Measurements from ENCODE around the gene POLR2H. TPM values are rescaled to one million over a fixed set of nuclear protein-coding genes. Genes with fewer than 3 reads are reported as not detected.

The POLR2H gene
- 107 TPM for total RNA-seq

DNA sequence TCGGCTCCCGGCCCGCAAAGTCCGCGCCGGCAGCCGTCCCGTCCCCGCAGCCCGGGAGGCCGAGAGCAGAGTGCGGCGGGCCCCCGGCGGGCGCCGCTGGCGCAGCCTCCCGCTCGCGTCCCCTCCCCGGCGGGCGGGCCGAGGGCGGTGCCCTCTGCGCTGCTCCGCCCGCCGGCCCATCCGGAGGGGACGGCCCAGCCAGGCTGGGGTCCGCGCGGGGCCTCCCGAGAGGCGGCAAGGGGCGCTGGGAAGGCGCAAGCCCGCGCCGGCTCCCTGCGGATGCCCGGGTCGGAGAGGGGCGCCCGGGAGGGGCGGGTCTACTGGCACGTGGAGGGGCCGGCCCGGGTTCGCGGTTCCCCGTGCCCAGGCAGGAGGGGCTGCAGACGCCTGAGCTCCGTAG, at the start of gene POLR2H, which contains the start of gene CLCN2:
TSS of gene POLR2H (plus strand) at position 179 of the 400 bp plus-strand sequence. CDS start 1,783 bp downstream, outside the sequence.
TSS of gene CLCN2 (minus strand) at position 74 of the 400 bp plus-strand sequence. CDS start 126 bp downstream, outside the sequence.
- no peak for DNase-seq (ENCODE audit: low spot score)

DNA sequence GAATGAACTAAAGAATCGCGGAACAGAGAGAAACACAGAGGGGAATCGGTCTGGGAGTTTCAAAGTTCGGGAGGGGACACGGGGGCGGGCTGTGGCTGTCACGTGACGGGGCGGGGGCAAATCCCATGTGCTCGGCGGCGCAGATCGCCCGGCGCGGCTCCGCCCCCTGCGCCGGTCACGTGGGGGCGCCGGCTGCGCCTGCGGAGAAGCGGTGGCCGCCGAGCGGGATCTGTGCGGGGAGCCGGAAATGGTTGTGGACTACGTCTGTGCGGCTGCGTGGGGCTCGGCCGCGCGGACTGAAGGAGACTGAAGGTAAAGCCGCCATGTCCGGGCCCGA, 47.2 kb upstream of the POLR2H start, which contains the start of gene EIF4G1:
TSS of gene EIF4G1 (plus strand) at position 244 of the 337 bp plus-strand sequence. CDS start 1,191 bp downstream, outside the sequence.
- peak; percentile 95 for DNase-seq (ENCODE audit: low spot score)

DNA sequence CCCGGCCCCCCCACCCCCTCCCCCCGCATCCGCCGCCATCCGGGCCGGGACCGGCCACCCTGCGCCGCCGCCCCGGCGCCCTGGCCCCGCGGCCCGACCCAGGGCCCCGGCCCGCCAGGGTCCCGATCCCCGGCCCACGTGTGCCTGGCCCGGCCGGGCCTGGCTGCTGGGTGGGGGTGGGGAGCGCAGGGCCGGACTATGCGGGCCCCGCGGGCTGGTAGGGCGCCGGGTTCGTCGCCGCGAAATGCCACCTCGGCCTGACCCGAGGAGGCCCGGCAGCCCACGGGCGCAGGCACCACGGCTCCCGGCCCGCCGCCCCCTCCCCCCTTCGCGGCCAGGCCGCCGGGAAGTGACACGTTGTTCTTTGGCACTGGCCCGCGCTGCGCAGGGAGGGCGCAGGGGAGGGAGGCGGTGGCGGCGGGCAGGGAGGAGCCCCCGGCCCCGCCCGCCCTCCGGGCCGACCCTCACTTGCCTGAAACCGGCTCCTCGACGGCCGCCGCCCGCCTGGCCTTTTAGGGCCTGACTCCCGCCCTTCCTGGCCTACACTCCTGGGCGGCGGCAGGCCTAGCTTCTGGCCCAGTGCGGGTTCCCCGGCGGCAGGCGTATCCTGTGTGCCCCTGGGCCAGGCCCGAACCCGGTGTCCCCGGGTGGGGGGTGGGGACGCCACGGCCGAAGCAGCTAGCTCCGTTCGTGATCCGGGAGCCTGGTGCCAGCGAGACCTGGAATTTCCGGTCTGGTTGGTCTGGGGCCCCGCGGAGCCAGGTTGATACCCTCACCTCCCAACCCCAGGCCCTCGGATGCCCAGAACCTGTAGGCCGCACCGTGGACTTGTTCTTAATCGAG, 46.6 kb upstream of the POLR2H start:
- peak; percentile 67 for DNase-seq (ENCODE audit: low spot score)

DNA sequence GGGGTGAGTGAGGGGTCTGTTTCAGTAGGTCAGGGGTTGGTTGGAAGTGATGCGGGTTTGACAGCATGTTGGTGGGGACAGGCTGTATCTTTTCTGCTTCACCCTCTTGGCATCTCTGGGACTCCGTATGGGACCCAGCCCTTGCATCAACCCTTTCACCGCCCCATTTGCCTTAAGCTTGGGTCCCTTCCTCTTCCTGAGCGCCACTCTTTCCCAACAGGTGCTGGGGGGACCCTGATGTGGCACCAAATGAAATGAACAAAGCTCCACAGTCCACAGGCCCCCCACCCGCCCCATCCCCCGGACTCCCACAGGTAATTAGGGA, 46.0 kb upstream of the POLR2H start:
- DNase-seq (ENCODE audit: low spot score) = no peak

GRCh38 chr3:184315871-184316661, 45.4 kb upstream of the POLR2H start:
- no peak for DNase-seq (ENCODE audit: low spot score)

DNA sequence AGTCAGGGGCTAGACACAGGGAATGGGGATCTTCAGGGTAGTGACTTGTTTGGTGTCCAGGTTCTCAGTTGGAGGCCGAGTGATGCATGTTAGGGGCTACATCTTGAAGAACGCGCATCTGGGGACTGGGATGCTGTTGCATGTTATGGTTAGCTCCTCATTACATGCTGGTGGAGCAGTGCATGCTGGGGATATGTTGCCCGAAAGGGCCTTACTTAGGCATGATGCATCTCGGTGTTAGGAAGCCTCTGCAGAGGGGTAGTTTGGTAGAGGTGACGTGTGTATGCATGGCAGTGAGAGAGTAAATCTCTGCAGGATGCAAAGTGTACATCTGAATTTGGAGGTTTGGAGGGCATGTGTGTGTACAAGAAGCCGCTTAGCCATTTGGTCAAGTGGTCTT, 44.7 kb upstream of the POLR2H start:
- DNase-seq (ENCODE audit: low spot score) = no peak

DNA sequence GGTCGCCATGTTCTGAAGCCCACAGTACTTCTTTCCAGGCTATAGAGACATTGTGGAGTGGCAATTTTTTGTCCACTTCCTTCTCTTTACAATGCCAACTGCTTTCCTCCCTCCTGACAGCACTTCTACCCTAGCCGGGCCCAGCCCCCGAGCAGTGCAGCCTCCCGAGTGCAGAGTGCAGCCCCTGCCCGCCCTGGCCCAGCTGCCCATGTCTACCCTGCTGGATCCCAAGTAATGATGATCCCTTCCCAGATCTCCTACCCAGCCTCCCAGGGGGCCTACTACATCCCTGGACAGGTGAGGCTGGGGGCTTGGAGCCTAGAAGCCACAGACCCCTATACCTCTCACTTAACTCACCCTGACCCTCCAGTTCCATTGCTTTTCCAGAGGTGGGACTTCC, 44.3 kb upstream of the POLR2H start:
- DNase-seq (ENCODE audit: low spot score) = no peak

- DNase-seq (ENCODE audit: low spot score) = peak; percentile 94
These were observed 41.4 kb upstream of the POLR2H start for GRCh38 chr3:184320104-184320445.

GRCh38 chr3:184321666-184322065, 39.8 kb upstream of the POLR2H start:
- no peak for DNase-seq (ENCODE audit: low spot score)

DNA sequence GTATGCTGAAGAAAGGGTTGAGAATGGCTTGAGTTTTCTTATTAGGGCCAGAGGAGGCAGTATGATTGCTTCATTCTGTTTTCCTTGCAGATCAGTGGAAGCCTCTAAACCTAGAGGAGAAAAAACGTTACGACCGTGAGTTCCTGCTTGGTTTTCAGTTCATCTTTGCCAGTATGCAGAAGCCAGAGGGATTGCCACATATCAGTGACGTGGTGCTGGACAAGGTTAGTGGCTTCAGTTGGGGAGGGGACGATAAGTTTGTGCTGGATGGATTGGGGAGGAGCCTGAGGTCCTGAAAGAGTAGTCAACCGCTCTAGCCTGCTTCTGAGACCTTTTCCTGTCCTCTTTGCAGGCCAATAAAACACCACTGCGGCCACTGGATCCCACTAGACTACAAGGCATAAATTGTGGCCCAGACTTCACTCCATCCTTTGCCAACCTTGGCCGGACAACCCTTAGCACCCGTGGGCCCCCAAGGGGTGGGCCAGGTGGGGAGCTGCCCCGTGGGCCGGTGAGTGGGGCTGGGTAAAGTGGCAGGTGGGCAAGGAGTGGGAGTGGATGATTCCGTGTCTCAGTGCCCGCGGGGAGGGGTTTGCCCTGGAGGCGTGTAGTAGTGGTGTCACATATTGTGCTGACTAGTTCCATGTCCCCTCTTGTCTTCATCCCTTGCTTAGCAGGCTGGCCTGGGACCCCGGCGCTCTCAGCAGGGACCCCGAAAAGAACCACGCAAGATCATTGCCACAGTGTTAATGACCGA, 38.6 kb upstream of the POLR2H start:
- no peak for DNase-seq (ENCODE audit: low spot score)

DNA sequence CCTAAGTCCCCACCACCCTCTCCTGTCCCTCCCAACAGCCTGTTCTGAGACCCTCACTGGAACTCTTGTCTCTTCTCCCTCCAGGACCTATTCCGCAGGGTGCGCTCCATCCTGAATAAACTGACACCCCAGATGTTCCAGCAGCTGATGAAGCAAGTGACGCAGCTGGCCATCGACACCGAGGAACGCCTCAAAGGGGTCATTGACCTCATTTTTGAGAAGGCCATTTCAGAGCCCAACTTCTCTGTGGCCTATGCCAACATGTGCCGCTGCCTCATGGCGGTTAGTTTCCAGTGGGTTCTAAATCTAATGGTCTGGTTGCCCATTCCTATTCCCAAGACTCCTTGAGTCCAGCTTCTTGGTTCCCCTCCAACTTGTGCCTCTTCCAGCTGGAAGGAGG, 37.8 kb upstream of the POLR2H start:
- no peak for DNase-seq (ENCODE audit: low spot score)

DNA sequence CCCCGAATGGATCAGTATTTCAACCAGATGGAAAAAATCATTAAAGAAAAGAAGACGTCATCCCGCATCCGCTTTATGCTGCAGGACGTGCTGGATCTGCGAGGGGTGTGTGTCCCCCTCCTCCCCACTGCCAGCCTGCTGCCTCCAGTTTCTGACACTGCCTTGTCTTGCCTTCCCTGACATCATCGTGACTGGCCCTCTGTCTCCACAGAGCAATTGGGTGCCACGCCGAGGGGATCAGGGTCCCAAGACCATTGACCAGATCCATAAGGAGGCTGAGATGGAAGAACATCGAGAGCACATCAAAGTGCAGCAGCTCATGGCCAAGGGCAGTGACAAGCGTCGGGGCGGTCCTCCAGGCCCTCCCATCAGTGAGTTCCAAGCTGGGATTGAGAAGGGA, 36.2 kb upstream of the POLR2H start:
- DNase-seq (ENCODE audit: low spot score) = no peak

DNA sequence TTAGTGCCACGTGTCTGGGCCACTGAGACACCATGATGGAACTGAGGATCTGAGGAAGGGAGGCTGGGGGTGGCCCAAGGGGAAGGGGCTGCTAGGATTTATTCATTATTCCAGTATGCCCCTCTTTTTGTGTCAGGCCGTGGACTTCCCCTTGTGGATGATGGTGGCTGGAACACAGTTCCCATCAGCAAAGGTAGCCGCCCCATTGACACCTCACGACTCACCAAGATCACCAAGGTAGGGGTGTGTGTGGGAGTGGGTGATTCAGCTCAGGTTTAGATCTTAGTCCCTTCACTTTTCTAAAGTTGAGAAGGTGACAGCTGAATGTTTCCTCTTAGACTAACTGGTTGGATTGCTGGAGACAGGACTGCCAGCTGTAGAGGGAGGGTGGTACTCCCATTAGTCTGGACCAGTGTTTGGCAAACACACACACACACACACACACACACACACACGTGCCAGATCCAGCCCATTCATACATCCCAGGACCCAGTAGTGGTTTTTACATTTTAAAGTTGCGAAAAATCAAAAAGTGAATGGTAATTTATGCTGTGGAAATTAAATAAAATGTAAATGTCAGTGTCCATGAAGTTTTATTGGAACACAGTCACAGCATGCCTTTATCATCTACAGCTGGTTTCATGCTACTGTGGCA, 35.7 kb upstream of the POLR2H start:
- no peak for DNase-seq (ENCODE audit: low spot score)

DNA sequence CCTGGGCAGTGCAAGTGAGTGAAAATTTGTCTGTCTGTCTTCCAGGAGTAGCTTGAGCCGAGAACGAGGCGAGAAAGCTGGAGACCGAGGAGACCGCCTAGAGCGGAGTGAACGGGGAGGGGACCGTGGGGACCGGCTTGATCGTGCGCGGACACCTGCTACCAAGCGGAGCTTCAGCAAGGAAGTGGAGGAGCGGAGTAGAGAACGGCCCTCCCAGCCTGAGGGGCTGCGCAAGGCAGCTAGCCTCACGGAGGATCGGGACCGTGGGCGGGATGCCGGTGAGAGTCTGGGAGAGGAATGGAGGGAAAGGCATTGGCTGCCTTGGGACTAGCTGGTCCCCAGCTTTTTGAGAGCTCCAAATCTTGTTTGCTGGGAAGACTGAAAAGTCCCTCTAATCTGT, 34.3 kb upstream of the POLR2H start:
- DNase-seq (ENCODE audit: low spot score) = no peak

DNA sequence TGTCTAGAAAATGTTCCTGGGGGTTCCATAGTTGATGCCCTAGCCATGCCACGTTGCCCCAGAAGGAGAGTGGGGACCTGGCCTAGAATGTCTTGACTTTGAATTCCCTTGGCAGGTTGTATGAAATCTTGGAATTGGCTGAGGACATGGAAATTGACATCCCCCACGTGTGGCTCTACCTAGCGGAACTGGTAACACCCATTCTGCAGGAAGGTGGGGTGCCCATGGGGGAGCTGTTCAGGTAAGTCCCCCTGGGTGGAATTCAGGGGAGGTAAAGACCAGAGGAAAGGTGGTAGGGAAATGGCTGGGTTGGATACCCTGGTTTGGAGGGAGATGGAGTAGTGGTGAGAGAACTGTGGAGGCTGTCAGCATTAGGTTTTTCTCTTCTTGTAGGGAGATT, 33.0 kb upstream of the POLR2H start:
- DNase-seq (ENCODE audit: low spot score) = no peak

- DNase-seq (ENCODE audit: low spot score) = no peak
These were observed 29.0 kb upstream of the POLR2H start for GRCh38 chr3:184332370-184333090.

DNA sequence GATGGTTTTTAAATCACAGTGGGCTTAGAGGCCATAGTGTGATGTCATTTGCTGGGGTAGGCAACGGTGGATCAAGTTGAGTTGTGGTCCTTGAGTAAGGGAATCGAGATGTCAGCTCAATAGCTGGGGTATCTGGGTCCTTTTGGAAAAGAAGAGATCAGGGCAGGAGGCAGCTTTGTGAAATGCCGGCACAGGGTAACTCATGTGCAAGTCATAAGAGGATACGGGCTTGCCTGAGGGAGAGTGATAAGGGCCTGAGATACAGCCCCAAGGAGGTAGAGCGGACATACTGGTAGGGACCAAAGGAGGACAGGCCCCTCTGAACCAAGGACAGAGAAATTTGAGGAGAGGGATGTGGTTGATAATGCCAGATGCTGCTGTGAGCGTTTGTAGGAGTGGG, 28.3 kb upstream of the POLR2H start:
- DNase-seq (ENCODE audit: low spot score) = no peak

DNA sequence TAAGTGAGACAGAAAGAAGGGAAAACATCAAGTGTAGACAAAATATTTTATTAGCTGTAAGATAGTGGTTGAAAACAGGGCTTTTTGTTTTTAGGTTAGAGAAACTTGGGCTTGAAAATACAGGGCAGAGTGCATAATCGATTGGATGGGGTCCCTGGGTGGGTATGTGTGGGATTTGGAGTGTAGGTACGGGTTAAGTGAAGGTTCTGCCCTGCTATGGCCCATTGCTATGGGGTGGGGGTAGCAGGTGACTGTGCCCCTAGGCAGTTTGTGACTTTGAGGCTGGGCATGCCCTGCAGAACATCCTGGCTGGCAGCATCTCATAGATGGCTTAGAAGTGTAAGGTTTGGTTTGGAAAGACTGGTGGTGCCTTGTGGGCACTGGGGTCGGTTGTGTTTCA, 27.8 kb upstream of the POLR2H start:
- no peak for DNase-seq (ENCODE audit: low spot score)

GRCh38 chr3:184334470-184335158, 26.9 kb upstream of the POLR2H start:
- no peak for DNase-seq (ENCODE audit: low spot score)

DNA sequence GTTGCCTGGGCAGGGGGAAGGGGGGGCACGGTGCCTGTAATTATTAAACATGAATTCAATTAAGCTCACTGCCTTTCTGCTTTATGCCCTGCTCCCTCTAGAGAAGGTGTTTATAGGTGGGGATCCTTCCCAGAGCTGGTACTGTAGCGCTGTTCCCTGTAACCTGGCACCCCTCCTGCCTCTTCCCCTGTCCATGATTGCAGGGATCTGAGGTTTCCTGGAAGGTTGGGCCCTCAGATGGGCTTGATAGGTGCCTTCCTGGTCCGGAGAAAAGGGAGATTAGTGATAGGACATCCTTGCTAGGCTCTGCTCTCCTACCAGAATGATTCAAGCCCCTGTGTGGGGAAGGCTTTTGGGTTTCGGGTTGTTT, 26.2 kb upstream of the POLR2H start:
- DNase-seq (ENCODE audit: low spot score) = no peak

Measured in mucosa of gallbladder (tissue), 1 donor.